H9 (cell line): ENCODE results near the gene POLD1. TPM values are rescaled to one million over a fixed set of nuclear protein-coding genes. Genes with fewer than 3 reads are reported as not detected.

ENCODE experiments used
- DNase-seq: peaks from one replicate; pipeline ENCODE4 v3.0.0-alpha.2; 2017
- H2AFZ ChIP-seq: one replicate; pipeline ENCODE4 v1.6.1; 2013; ENCODE audit warnings: mild to moderate bottlenecking, low read length, control low read depth, moderate library complexity
- H2AK5ac ChIP-seq: 2 replicates; pipeline ENCODE4 v1.6.1; 2013; ENCODE audit warnings: low read length, control low read depth, mixed read lengths; ENCODE audit not compliant: insufficient read length
- H2BK120ac ChIP-seq: one replicate; pipeline ENCODE4 v1.6.1; 2013; ENCODE audit warnings: low read depth, mild to moderate bottlenecking, low read length, control low read depth, inconsistent platforms; ENCODE audit not compliant: poor library complexity, severe bottlenecking
- H2BK12ac ChIP-seq: 2 replicates; pipeline ENCODE4 v1.6.1; 2013; ENCODE audit warnings: low read length, control low read depth, mixed read lengths, low read depth; ENCODE audit not compliant: insufficient read length
- H2BK15ac ChIP-seq: 2 replicates; pipeline ENCODE4 v1.6.1; 2013; ENCODE audit warnings: low read depth, low read length, control low read depth
- H2BK20ac ChIP-seq: one replicate; pipeline ENCODE4 v1.6.1; 2013; ENCODE audit warnings: low read depth, mild to moderate bottlenecking, low read length, control low read depth, inconsistent platforms; ENCODE audit not compliant: poor library complexity, severe bottlenecking
- H2BK5ac ChIP-seq: 2 replicates; pipeline ENCODE4 v1.6.1; 2013; ENCODE audit warnings: low read length, control low read depth, mixed read lengths; ENCODE audit not compliant: insufficient read length
- H3K14ac ChIP-seq: 2 replicates; pipeline ENCODE4 v1.6.1; 2013; ENCODE audit warnings: low read length, control low read depth; ENCODE audit not compliant: insufficient read depth
- H3K18ac ChIP-seq: 2 replicates; pipeline ENCODE4 v1.6.1; 2013; ENCODE audit warnings: low read depth, mild to moderate bottlenecking, mixed read lengths, low read length, control low read depth; ENCODE audit not compliant: insufficient read length
- H3K23ac ChIP-seq: 2 replicates; pipeline ENCODE4 v1.6.1; 2013; ENCODE audit warnings: low read length, control low read depth, mixed read lengths, low read depth; ENCODE audit not compliant: insufficient read length
- H3K23me2 ChIP-seq: 2 replicates; pipeline ENCODE4 v1.6.1; 2013; ENCODE audit warnings: low read depth, mild to moderate bottlenecking, mixed read lengths, low read length, control low read depth; ENCODE audit not compliant: insufficient read length, poor library complexity, severe bottlenecking
- H3K27ac ChIP-seq: 2 replicates; pipeline ENCODE4 v1.5.1; 2013; ENCODE audit warnings: low read length, control low read depth, mixed read lengths, low read depth; ENCODE audit not compliant: insufficient read length
- H3K27me3 ChIP-seq: 2 replicates; pipeline ENCODE4 v1.6.1; 2013; ENCODE audit warnings: low read length, control low read depth, inconsistent platforms; ENCODE audit not compliant: insufficient read depth
- H3K4ac ChIP-seq: 2 replicates; pipeline ENCODE4 v1.6.1; 2013; ENCODE audit warnings: low read depth, mild to moderate bottlenecking, control low read depth, inconsistent platforms, low read length, moderate library complexity
- H3K4me1 ChIP-seq: 2 replicates; pipeline ENCODE4 v1.6.1; 2013; ENCODE audit warnings: low read length, control low read depth, inconsistent platforms; ENCODE audit not compliant: insufficient read depth
- H3K4me2 ChIP-seq: 2 replicates; pipeline ENCODE4 v1.6.1; 2013; ENCODE audit warnings: low read length, control low read depth, mixed read lengths; ENCODE audit not compliant: insufficient read length, insufficient read depth
- H3K56ac ChIP-seq: 2 replicates; pipeline ENCODE4 v1.6.1; 2013; ENCODE audit warnings: low read depth, mild to moderate bottlenecking, mixed read lengths, low read length, control low read depth; ENCODE audit not compliant: insufficient read length
- H3K79me1 ChIP-seq: 2 replicates; pipeline ENCODE4 v1.6.1; 2013; ENCODE audit warnings: low read depth, mild to moderate bottlenecking, moderate library complexity, low read length, control low read depth, inconsistent platforms; ENCODE audit not compliant: insufficient read depth, poor library complexity, severe bottlenecking
- H3K79me2 ChIP-seq: 2 replicates; pipeline ENCODE4 v1.6.1; 2013; ENCODE audit warnings: low read length, control low read depth, inconsistent platforms; ENCODE audit not compliant: insufficient read depth
- H3K9ac ChIP-seq: 2 replicates; pipeline ENCODE4 v1.6.1; 2013; ENCODE audit warnings: low read length, control low read depth, mixed read lengths; ENCODE audit not compliant: insufficient read length; ENCODE audit errors: extremely low read depth
- H3K9me3 ChIP-seq: one replicate; pipeline ENCODE4 v1.6.1; 2013; ENCODE audit warnings: low read depth, low read length, inconsistent platforms; ENCODE audit not compliant: control insufficient read depth
- H3T11ph ChIP-seq: one replicate; pipeline ENCODE4 v1.6.1; 2013; ENCODE audit warnings: mild to moderate bottlenecking, low read length, control low read depth, inconsistent platforms
- H4K20me1 ChIP-seq: one replicate; pipeline ENCODE4 v1.6.1; 2013; ENCODE audit not compliant: control insufficient read depth, insufficient read length, insufficient read depth
- H4K5ac ChIP-seq: 2 replicates; pipeline ENCODE4 v1.6.1; 2013; ENCODE audit warnings: low read depth, mild to moderate bottlenecking, mixed read lengths, low read length, control low read depth; ENCODE audit not compliant: insufficient read length
- H4K8ac ChIP-seq: replicated peaks from 2 replicates; pipeline ENCODE4 v1.6.1; 2013; ENCODE audit warnings: low read length, control low read depth, mixed read lengths, low read depth; ENCODE audit not compliant: insufficient read length
- H4K91ac ChIP-seq: 2 replicates; pipeline ENCODE4 v1.6.1; 2013; ENCODE audit warnings: low read depth, mild to moderate bottlenecking, moderate library complexity, mixed read lengths, low read length, control low read depth; ENCODE audit not compliant: insufficient read length
- H3K27ac Mint-ChIP-seq, 3 experiments: 2 replicates in 2 of 3; 3 replicates in 1 of 3; pipeline ENCODE4 v1.8.0; 2020 to 2021; ENCODE audit warnings: mixed read lengths in 3 of 3, mild to moderate bottlenecking in 1 of 3, moderate library complexity in 1 of 3
- H3K27me3 Mint-ChIP-seq: 2 replicates; pipeline ENCODE4 v1.8.0; 2021; ENCODE audit warnings: low read depth, mild to moderate bottlenecking, moderate library complexity, mixed read lengths
- H3K36me3 Mint-ChIP-seq, 3 experiments: 2 replicates in 2 of 3; 3 replicates in 1 of 3; pipeline ENCODE4 v1.8.0; 2020 to 2021; ENCODE audit warnings: low read depth in 3 of 3, mixed read lengths in 3 of 3; ENCODE audit not compliant: insufficient read depth in 1 of 3
- H3K4me1 Mint-ChIP-seq, 2 experiments: 2 replicates each; pipeline ENCODE4 v1.8.0; 2020; ENCODE audit warnings: mixed read lengths in 2 of 2
- H3K4me3 Mint-ChIP-seq, 2 experiments: 2 replicates in 1 of 2; 3 replicates in 1 of 2; pipeline ENCODE4 v1.8.0; 2020 to 2021; ENCODE audit warnings: mild to moderate bottlenecking in 2 of 2, mixed read lengths in 2 of 2, moderate library complexity in 1 of 2
- H3K9me3 Mint-ChIP-seq, 2 experiments: 2 replicates in 1 of 2; 3 replicates in 1 of 2; pipeline ENCODE4 v1.8.0; 2020; ENCODE audit warnings: mild to moderate bottlenecking in 2 of 2, mixed read lengths in 2 of 2, moderate library complexity in 1 of 2
- CTCF ChIP-seq: fragments of 200-600 bp; sonication (generic); conservative IDR thresholded peaks from 3 replicates; pipeline ENCODE4 v1.8.0; 2021; ENCODE audit warnings: antibody characterized with exemption, mild to moderate bottlenecking
- WGBS: extraction: QIAGEN DNeasy Blood & Tissue Kit; methylation state at CpG from one replicate; pipeline ENCODE4 v1.1.7; 2013; ENCODE audit warnings: missing lambda C conversion rate, low lambda C conversion rate, mixed read lengths; ENCODE audit not compliant: insufficient read length; ENCODE audit errors: extremely low coverage; 5-methylcytosine and 5-hydroxymethylcytosine counted together
- total RNA-seq: library from RNA; stranded (reverse); gene quantifications from 2 replicates; pipeline ENCODE4 v1.2.1, GENCODE V29; 2021

Gene POLD1
- total RNA-seq, 1 experiment from 2014 or later, result 165 TPM

GRCh38 chr19:50419580-50420035 lies 35.5 kb downstream of the POLD1 start:
- no CpG with 5 or more reads among the region's 8 CpGs for whole genome bisulfite sequencing
- Histone ChIP-seq H4K91ac (no peak overlapping the region), H2BK12ac (no peak overlapping the region), H2AK5ac (no peak overlapping the region), H3K18ac (no peak overlapping the region), H3K27ac (no peak overlapping the region), H3K27me3 (no peaks in the 10 kb centered on the region), H2BK20ac (no peak overlapping the region), H3T11ph (no peak overlapping the region), H4K5ac (no peak overlapping the region), H4K20me1 (no peaks in the 10 kb centered on the region), H3K23ac (no peak overlapping the region), H3K9ac (no peak overlapping the region), H3K4me1 (no peaks in the 10 kb centered on the region), H2BK5ac (no peak overlapping the region), H2AFZ (no peak overlapping the region), H3K79me2 (peaks cover 3% of the 10 kb centered on the region; the same call in 1 of the 2 replicates), H3K79me1 (no peaks in the 10 kb centered on the region), H3K14ac (no peak overlapping the region), H3K9me3 (no peaks in the 10 kb centered on the region), H3K23me2 (peaks cover 15% of the 10 kb centered on the region), H3K4ac (no peak overlapping the region), H3K56ac (no peak overlapping the region), H3K4me2 (peak overlapping the region; percentile 93), H2BK120ac (no peak overlapping the region), H4K8ac (no peak overlapping the region), H2BK15ac (no peak overlapping the region)
- TF ChIP-seq CTCF, result no peak
- peaks cover 21 to 26% of the 10 kb centered on the region in 2 experiments for H3K4me1 Mint-ChIP-seq
- H3K27me3 Mint-ChIP-seq, result peaks cover 9% of the 10 kb centered on the region
- no peak for DNase-seq
- peak overlapping the region; percentile 77 to 90 for H3K4me3 Mint-ChIP-seq
- H3K36me3 Mint-ChIP-seq, result peaks cover under 1 to 24% (median 7%) of the 10 kb centered on the region in 3 experiments; a peak in 4 of 7 replicates
- peak overlapping the region in 2 of 3 experiments; percentile 10 to 76; a peak in 4 of 7 replicates for H3K27ac Mint-ChIP-seq
- H3K9me3 Mint-ChIP-seq, result peaks cover 0 to 3% of the 10 kb centered on the region in 2 experiments; a peak in 1 of 5 replicates
